Measurements from ENCODE around the gene USP49.

Gene USP49

DNA sequence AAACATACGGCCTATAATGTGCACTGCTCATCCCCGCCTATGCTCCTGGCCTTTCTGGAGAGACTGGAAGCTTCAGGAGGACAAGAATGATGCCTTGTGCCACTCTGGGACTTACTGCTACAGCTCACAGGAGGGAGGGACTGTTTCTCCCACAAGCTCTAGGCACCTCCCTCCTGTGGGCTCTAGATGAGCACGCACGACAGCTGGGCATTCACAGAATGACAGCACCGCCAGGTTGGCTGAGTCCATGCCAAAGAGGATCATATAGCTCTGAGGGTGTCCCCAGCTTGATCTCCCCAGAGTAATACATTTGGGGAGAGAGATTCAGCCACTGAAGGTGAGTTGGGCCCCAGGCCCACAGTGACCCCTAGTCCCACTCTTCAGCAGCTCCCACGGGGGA lies 137.9 kb downstream of the USP49 start:
- DNase-seq (ENCODE audit: low spot score): no peak

DNA sequence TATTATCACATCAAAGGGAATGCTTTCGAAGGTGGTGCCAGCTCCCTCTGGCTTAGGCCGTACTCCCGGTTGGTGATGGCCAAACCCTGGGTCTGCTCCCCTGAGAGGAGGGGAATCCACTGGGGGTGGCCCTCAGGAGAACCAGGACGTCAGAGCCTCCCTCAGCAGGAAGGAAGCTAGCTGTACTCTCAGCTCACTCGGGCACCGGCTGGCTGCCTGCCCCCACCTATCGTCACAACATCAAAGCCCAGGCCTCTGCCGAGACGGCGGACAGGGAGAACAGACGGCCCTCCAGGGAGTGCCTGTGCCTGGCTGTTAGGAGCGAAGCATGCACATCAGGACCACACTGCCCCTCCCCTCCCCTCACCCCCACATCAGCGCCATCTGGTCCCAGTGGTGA lies 138.8 kb downstream of the USP49 start:
- DNase-seq (ENCODE audit: low spot score): no peak

DNA sequence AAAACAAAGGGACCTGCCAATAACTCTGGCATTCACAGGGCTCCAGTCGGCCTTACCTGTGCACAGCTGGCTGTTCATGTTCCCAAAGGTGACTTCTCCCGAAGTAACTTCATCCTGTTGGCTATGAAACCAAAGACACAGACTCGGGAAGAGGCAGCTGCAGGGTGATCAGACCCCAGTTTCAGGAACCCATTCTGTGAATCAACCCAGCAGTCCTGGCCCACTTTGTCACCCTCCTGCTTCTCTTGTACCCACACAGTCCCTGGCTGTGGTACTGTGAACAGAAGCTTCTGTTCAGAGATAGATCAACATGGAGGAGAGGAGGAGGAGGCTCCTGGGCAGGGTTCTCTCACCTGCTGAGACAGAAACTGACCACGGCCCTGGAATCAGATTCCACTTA lies 139.3 kb downstream of the USP49 start:
- DNase-seq (ENCODE audit: low spot score): no peak

DNA sequence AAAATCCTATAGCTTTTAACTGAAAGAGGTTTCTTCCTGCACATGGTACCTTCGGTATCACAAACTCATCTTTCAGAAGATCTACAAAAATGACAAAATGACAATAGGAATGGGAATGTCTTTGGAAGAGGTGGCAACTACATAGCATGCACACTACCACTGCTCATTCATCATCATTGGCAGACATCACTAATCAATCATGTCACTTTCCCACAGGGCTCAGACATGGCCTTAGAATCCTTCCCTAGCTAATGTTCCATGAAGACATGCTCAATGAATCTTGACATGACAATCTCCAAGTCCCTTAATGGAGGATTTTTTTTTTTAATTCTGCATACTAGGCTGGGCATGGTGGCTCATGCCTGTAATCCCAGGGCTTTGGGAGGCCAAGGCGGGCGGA lies 144.8 kb downstream of the USP49 start:
- DNase-seq (ENCODE audit: low spot score): no peak

DNA sequence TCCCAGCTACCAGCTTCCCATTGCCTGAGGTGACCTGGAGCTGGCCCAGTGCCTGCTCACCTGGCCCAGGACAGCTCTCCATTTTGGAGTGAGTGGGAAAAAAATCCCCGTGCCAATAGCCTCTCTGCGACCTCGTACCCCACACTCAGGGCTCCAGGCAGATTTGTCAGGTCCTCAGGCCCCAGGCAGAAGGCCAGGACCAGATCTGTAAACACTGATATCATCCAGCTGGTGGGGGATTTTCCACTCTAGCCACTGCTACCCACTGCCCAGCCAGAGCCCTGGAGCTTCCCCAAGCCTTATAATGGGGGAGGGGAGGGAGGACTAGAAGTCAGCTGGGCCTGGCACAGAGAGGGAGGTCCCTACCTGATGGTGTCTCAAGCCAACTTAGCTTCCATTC lies 146.6 kb downstream of the USP49 start:
- no peak for DNase-seq (ENCODE audit: low spot score)

DNA sequence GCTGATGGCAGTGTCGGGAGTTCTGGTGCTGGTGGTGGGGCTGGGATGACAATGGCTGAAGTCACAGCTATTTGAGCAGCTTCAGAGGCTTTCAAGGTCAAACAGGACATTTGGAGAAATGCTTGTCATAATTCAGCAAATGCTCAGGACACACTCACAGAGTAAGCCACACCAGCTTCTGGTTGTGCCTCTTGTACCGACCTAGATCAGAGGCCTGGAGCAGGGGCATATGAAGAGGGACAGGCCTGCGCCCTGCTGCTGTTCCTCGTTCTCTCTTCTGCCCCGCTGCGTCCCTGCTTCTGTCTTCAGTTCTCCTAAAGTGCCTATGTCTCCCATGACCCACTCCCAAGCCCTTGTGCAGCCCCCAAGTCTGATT lies 147.1 kb downstream of the USP49 start:
- DNase-seq (ENCODE audit: low spot score): no peak

DNA sequence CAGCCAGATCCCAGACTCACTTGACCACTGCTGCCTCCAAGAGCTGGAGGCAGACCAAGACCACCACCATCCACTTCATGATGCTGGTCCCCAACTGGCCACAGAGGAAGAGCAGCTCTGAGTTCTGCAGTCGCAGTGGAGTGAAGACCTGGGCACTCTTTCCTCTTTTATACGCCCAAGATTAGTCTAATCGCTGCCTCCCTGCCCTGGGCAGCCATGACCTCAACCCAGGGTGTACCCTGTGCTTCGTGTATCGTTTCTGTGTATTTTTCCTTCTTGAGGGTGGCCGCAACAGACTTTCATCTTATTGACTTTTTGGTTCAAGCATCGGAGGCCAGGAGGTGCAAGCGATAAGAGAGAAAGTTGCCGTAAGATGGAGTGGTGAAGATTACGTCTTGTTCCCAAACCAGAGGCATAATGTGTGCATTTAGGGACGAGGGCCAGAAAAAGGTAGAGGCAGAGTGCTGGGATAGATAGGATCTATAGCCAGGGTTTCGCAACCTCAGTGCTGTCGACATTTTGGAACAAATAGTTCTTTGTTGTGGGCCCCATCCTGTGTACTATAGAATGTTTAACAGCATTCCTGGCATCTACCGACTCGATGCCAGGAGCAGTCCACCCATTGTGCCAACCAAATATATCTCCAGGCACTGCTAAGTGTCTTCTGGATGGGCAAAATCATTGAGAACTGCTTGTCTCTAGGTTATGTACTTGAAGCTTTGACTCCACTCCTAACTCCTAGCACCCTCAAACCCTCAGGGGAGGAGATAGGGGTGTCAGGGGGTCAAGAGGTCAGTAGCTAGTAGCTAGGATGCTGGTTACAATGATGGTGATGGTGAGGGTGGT lies 147.7 kb downstream of the USP49 start, which contains the start of gene PGC:
Gene PGC, minus strand, starts transcription at position 142 of the 846 bp plus-strand sequence. Its CDS starts 63 bp downstream, at position 79.
- no peak for DNase-seq (ENCODE audit: low spot score)

DNA sequence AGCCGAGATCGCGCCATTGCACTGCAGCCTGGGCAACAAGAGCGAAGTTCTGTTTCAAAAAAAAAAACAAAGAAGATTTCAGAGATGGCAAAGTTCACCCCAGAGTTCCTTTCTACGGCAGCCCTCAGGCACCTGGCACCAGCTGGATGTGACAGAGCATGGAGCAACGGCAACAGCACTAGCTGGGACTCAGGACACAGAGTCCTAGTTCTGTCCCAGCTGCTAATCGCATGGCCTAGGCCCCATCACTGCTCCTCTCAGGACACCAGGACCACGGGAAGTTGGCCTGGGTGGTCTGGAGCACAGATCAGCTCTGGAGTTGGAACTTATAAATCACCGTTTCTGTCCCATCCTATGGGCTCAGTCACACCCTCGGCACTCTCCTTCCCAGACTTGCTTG lies 149.1 kb downstream of the USP49 start:
- DNase-seq (ENCODE audit: low spot score): no peak

DNA sequence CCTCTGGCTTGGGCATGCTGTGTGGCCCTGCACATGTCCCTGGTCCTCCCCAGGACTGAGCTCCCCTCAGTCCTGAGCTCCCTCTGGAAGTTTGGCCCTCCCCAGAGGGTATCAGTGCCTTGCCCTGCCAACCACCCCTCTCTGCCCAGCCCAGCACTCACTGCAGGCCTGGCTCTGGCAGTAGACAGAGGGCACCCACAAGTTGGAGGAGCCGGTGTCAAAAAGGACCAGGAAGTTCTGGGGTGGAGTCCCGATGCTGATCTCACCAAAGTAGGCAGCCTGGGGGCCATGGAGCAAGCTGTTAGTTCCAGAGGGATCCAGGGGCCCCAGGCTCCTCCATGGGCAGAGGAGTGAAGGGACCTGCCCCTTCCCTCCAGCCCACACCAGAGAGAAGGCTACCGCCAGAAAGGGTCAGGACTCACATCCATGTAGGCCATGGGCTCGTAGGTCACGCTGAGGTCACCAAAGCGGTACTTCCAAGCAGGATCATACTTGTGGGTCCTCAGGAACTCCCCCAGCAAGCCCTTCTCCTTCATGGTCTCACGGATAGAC lies 150.9 kb downstream of the USP49 start:
- DNase-seq (ENCODE audit: low spot score): no peak

DNA sequence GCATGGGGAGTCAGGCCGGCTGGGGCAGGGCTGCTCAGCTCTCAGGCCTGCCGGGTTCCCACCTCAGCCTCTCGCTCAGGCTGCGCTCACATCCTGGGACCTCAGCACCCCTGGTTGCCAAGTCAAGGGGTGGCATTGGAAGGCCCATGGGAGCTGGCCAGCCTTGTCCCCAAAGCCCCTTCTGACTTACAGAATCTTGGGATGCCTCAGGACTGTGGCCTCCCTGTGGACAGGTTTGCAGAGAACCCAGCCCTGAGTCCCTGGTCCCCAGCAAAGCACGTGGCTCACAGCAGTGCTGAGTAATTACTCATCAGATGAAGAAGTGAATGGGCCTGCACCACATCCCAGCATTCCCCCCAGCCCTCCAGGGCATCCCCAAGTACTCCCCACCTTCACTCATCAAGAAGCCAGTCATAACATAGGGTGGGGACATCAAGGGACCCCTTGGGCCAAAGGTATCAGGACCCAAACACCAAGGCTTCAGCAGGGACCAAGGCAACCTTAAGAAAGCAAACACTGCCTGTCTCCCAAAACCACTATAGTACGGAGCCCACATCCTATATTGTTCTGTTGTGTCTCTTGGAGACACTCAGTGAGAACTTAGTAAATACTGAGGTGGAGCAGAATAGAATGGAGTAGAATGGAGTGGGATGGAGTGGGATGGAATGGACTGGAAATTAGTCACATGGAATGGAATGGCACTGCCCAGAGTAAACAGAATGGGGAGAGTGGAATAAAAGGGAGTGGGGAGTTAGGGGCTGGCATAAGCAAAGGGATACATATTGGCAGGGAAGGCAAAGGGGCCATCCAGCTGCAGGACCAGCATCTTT lies 151.6 kb downstream of the USP49 start:
- no peak for DNase-seq (ENCODE audit: low spot score)

DNA sequence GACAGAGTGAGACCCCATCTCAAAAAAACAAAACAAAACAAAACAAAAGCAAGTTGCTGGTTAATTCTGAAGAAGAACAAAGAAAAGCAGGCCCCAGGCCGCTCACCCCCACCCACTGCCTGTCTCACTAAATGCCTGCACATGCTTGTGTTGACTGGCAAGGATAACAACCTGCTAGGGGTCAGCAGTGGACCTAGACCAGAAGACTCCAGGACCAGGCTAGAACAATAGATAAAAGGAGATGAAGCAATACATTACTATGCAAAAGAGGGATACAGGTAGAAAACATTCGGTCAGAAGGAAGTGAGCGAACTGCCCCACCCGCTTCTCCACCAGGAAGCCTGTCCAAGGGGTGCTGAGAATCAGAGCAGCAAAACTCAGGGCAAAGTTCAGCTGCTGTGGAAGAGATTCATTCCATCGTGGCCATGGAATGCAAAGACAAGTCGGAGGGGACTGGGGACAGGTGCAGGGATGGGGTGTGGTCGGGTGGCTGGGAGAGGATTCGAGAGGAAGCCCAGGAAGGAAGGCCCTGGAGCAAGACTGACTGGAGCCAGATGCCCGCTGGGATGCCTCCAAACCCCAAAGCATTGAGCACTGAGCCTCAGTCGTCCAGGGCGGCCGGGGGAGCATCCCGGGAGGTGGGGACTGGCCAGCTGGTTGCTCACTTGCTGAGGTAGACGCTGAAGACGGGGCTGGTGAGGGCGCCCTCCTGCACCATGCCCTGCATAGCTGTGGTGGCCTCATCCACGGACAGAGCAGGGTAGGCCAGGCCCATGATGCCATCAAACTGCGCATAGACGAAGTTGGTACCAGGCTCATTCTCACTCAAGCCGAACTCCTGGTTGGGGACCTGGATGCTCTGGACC lies 153.3 kb downstream of the USP49 start:
- DNase-seq (ENCODE audit: low spot score): no peak

DNA sequence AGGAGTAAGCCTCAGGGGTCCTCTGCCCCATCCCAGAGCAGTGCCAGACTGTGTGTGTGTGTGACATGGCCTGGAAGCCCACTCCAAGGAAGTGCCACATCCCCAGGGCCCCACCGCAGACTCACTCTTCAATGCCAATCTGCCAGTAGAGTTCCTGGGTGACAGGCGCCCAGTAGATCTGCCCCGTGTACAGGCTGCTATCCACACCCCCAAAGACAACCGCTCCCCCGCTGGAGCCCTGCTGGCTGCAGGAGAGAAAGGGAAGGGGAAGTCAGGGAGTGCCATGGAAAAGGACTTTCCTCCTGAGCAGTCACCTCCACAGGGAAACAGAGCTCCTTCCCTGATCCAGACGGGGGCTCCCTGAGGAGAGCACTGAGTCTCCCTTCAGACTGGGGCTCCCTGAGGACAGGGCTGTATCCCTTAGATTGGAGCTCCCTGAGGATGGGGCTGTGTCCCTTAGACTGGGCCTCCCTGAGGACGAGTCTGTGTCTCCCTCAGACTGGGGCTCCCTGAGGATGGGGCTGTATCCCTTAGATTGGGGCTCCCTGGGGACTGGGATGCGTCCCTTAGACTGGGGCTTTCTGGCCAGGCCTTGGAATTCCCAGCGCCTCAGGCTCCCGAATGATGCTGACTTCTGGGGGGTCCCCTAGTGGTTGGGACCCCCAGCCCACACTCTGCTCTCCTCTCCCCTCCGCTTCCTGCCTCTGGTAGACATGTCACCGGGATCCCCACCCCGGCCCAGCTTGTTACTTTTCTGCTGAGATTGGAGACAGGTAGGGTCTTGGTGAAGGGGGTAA lies 154.6 kb downstream of the USP49 start:
- no peak for DNase-seq (ENCODE audit: low spot score)
